Measurements from ENCODE around the gene NXT2.
A peak's percentile ranks its signal among the peaks of the same experiment; 100 is the strongest.
"Not testable (repeated sequence)": the region's sequence is repeated elsewhere in the genome, so short reads cannot be mapped to it uniquely, and the experiment has no call there.

The NXT2 gene

GRCh38 chrX:109535578-109535977 is 1.1 kb upstream of the NXT2 start:
- no peaks in the 10 kb centered on the region for H3K4me1 ChIP-seq (ENCODE audit: control insufficient read depth, insufficient read depth, low read length)
- no peak overlapping the region for H3K27ac ChIP-seq (ENCODE audit: low read length)
- no peaks in the 10 kb centered on the region for H3K9me3 ChIP-seq (ENCODE audit: control insufficient read depth in 2 of 2, low read length in 2 of 2)
- H3K27me3 ChIP-seq (ENCODE audit: control insufficient read depth in 1 of 2, insufficient read depth in 2 of 2, low read length in 2 of 2) = peaks cover 0 to 2% of the 10 kb centered on the region in 2 donors
- no peak overlapping the region for H3K4me3 ChIP-seq (ENCODE audit: low read length in 2 of 2)
- H3K36me3 ChIP-seq (ENCODE audit: control insufficient read depth in 2 of 2, insufficient read depth in 2 of 2, low read length in 2 of 2) = no peaks in the 10 kb centered on the region
- no peak overlapping the region for H3K9ac ChIP-seq (ENCODE audit: low read length in 2 of 2)

GRCh38 chrX:109537324-109537665 is 651 bp downstream of the NXT2 start:
- Histone ChIP-seq H3K4me3 (ENCODE audit: low read length in 2 of 2) (peak overlapping the region; percentile 74 to 78), H3K36me3 (ENCODE audit: control insufficient read depth in 2 of 2, insufficient read depth in 2 of 2, low read length in 2 of 2) (no peaks in the 10 kb centered on the region), H3K27ac (ENCODE audit: low read length) (peak overlapping the region; percentile 85), H3K27me3 (ENCODE audit: control insufficient read depth in 1 of 2, insufficient read depth in 2 of 2, low read length in 2 of 2) (peaks cover 0 to 2% of the 10 kb centered on the region in 2 donors), H3K9me3 (ENCODE audit: control insufficient read depth in 2 of 2, low read length in 2 of 2) (no peaks in the 10 kb centered on the region), H3K4me1 (ENCODE audit: control insufficient read depth, insufficient read depth, low read length) (no peaks in the 10 kb centered on the region), H3K9ac (ENCODE audit: low read length in 2 of 2) (peak overlapping the region; percentile 78 to 86)

GRCh38 chrX:109539007-109539406 is 2.4 kb downstream of the NXT2 start:
- not testable (repeated sequence) for H3K9me3 ChIP-seq (ENCODE audit: control insufficient read depth in 2 of 2, low read length in 2 of 2); H3K9ac ChIP-seq (ENCODE audit: low read length in 2 of 2); H3K27me3 ChIP-seq (ENCODE audit: control insufficient read depth in 1 of 2, insufficient read depth in 2 of 2, low read length in 2 of 2); H3K27ac ChIP-seq (ENCODE audit: low read length); H3K4me1 ChIP-seq (ENCODE audit: control insufficient read depth, insufficient read depth, low read length); H3K36me3 ChIP-seq (ENCODE audit: control insufficient read depth in 2 of 2, insufficient read depth in 2 of 2, low read length in 2 of 2); H3K4me3 ChIP-seq (ENCODE audit: low read length in 2 of 2)

- Histone ChIP-seq H3K27ac (ENCODE audit: low read length) (no peak overlapping the region), H3K4me3 (ENCODE audit: low read length in 2 of 2) (no peak overlapping the region), H3K9ac (ENCODE audit: low read length in 2 of 2) (no peak overlapping the region), H3K9me3 (ENCODE audit: control insufficient read depth in 2 of 2, low read length in 2 of 2) (no peaks in the 10 kb centered on the region), H3K27me3 (ENCODE audit: control insufficient read depth in 1 of 2, insufficient read depth in 2 of 2, low read length in 2 of 2) (peaks cover 0 to 6% of the 10 kb centered on the region in 2 donors), H3K36me3 (ENCODE audit: control insufficient read depth in 2 of 2, insufficient read depth in 2 of 2, low read length in 2 of 2) (no peaks in the 10 kb centered on the region), H3K4me1 (ENCODE audit: control insufficient read depth, insufficient read depth, low read length) (no peaks in the 10 kb centered on the region)
These were observed 17.2 kb downstream of the NXT2 start for GRCh38 chrX:109553862-109554261.

- H3K27me3 ChIP-seq (ENCODE audit: control insufficient read depth in 1 of 2, insufficient read depth in 2 of 2, low read length in 2 of 2); H3K9ac ChIP-seq (ENCODE audit: low read length in 2 of 2); H3K4me3 ChIP-seq (ENCODE audit: low read length in 2 of 2); H3K4me1 ChIP-seq (ENCODE audit: control insufficient read depth, insufficient read depth, low read length); H3K27ac ChIP-seq (ENCODE audit: low read length); H3K36me3 ChIP-seq (ENCODE audit: control insufficient read depth in 2 of 2, insufficient read depth in 2 of 2, low read length in 2 of 2); H3K9me3 ChIP-seq (ENCODE audit: control insufficient read depth in 2 of 2, low read length in 2 of 2): not testable (repeated sequence)
These were observed 39.4 kb downstream of the NXT2 start for GRCh38 chrX:109576083-109576482.

GRCh38 chrX:109577055-109577454 is 40.4 kb downstream of the NXT2 start:
- no peak overlapping the region for H3K4me3 ChIP-seq (ENCODE audit: low read length in 2 of 2)
- H3K9me3 ChIP-seq (ENCODE audit: control insufficient read depth in 2 of 2, low read length in 2 of 2) = no peaks in the 10 kb centered on the region
- H3K27me3 ChIP-seq (ENCODE audit: control insufficient read depth in 1 of 2, insufficient read depth in 2 of 2, low read length in 2 of 2) = peaks cover 0 to 4% of the 10 kb centered on the region in 2 donors
- no peaks in the 10 kb centered on the region for H3K36me3 ChIP-seq (ENCODE audit: control insufficient read depth in 2 of 2, insufficient read depth in 2 of 2, low read length in 2 of 2)
- H3K27ac ChIP-seq (ENCODE audit: low read length) = no peak overlapping the region
- no peaks in the 10 kb centered on the region for H3K4me1 ChIP-seq (ENCODE audit: control insufficient read depth, insufficient read depth, low read length)
- no peak overlapping the region for H3K9ac ChIP-seq (ENCODE audit: low read length in 2 of 2)

GRCh38 chrX:109578916-109579315 is 42.3 kb downstream of the NXT2 start:
- H3K36me3 ChIP-seq (ENCODE audit: control insufficient read depth in 2 of 2, insufficient read depth in 2 of 2, low read length in 2 of 2) = no peaks in the 10 kb centered on the region
- no peak overlapping the region for H3K4me3 ChIP-seq (ENCODE audit: low read length in 2 of 2)
- no peak overlapping the region for H3K9ac ChIP-seq (ENCODE audit: low read length in 2 of 2)
- no peaks in the 10 kb centered on the region for H3K9me3 ChIP-seq (ENCODE audit: control insufficient read depth in 2 of 2, low read length in 2 of 2)
- no peak overlapping the region for H3K27ac ChIP-seq (ENCODE audit: low read length)
- H3K4me1 ChIP-seq (ENCODE audit: control insufficient read depth, insufficient read depth, low read length) = no peaks in the 10 kb centered on the region
- H3K27me3 ChIP-seq (ENCODE audit: control insufficient read depth in 1 of 2, insufficient read depth in 2 of 2, low read length in 2 of 2) = peaks cover 0 to 6% of the 10 kb centered on the region in 2 donors

- peaks cover 0 to 17% of the 10 kb centered on the region in 2 donors for H3K27me3 ChIP-seq (ENCODE audit: control insufficient read depth in 1 of 2, insufficient read depth in 2 of 2, low read length in 2 of 2)
- H3K9ac ChIP-seq (ENCODE audit: low read length in 2 of 2) = no peak overlapping the region
- no peaks in the 10 kb centered on the region for H3K36me3 ChIP-seq (ENCODE audit: control insufficient read depth in 2 of 2, insufficient read depth in 2 of 2, low read length in 2 of 2)
- H3K27ac ChIP-seq (ENCODE audit: low read length) = no peak overlapping the region
- H3K9me3 ChIP-seq (ENCODE audit: control insufficient read depth in 2 of 2, low read length in 2 of 2) = no peaks in the 10 kb centered on the region
- no peak overlapping the region for H3K4me3 ChIP-seq (ENCODE audit: low read length in 2 of 2)
- no peaks in the 10 kb centered on the region for H3K4me1 ChIP-seq (ENCODE audit: control insufficient read depth, insufficient read depth, low read length)
These were observed 48.8 kb downstream of the NXT2 start for GRCh38 chrX:109585488-109585887.

- Histone ChIP-seq H3K27me3 (ENCODE audit: control insufficient read depth in 1 of 2, insufficient read depth in 2 of 2, low read length in 2 of 2) (peaks cover 0 to 17% of the 10 kb centered on the region in 2 donors), H3K4me1 (ENCODE audit: control insufficient read depth, insufficient read depth, low read length) (no peaks in the 10 kb centered on the region), H3K9ac (ENCODE audit: low read length in 2 of 2) (no peak overlapping the region), H3K36me3 (ENCODE audit: control insufficient read depth in 2 of 2, insufficient read depth in 2 of 2, low read length in 2 of 2) (no peaks in the 10 kb centered on the region), H3K9me3 (ENCODE audit: control insufficient read depth in 2 of 2, low read length in 2 of 2) (no peaks in the 10 kb centered on the region), H3K4me3 (ENCODE audit: low read length in 2 of 2) (no peak overlapping the region), H3K27ac (ENCODE audit: low read length) (no peak overlapping the region)
These were observed 53.5 kb downstream of the NXT2 start for GRCh38 chrX:109590176-109590575.

Measured in stomach smooth muscle (tissue), 2 donors.